Esophagus muscularis mucosa (tissue), 4 donors: ENCODE data around the gene RALY. TPM values are rescaled to one million over a fixed set of nuclear protein-coding genes. Genes with fewer than 3 reads are reported as not detected.
"Not testable (repeated sequence)": the region's sequence is repeated elsewhere in the genome, so short reads cannot be mapped to it uniquely, and the experiment has no call there.

Experiments
- DNase-seq: peaks from one replicate; pipeline ENCODE4 v3.0.0-alpha.2; 2017; ENCODE audit errors: extremely low spot score
- H3K27ac ChIP-seq, 4 donors: fragments of 200-600 bp; sonication (generic); replicated peaks in 1 of 4; 1 replicate in 3 of 4; 2 replicates in 1 of 4; pipeline ENCODE4 v1.5.1; 2016 to 2019; ENCODE audit warnings: mild to moderate bottlenecking in 1 of 4
- H3K27me3 ChIP-seq, 4 donors: fragments of 200-600 bp; sonication (generic); one replicate each; pipeline versions ENCODE4 v1.5.1 to v1.6.0; 2016 to 2019
- H3K36me3 ChIP-seq, 4 donors: fragments of 200-600 bp; sonication (generic); one replicate each; pipeline ENCODE4 v1.5.1; 2016 to 2019
- H3K4me1 ChIP-seq, 4 donors: fragments of 200-600 bp; sonication (generic); one replicate each; pipeline ENCODE4 v1.5.1; 2016 to 2019
- H3K4me3 ChIP-seq, 4 donors: fragments of 200-600 bp; sonication (generic); 1 replicate in 2 of 4; 2 replicates in 2 of 4; pipeline ENCODE4 v1.5.1; 2016 to 2019; ENCODE audit warnings: mild to moderate bottlenecking in 4 of 4, moderate library complexity in 1 of 4
- H3K9me3 ChIP-seq, 4 donors: fragments of 200-600 bp; sonication (generic); 1 replicate in 3 of 4; 2 replicates in 1 of 4; pipeline ENCODE4 v1.5.1; 2016 to 2019
- CTCF ChIP-seq, 3 experiments: fragments of 200-600 bp in 2 of 3; fragments of 450-650 bp in 1 of 3; sonication (generic) in 2 of 3; IDR thresholded peaks; one replicate each; pipeline ENCODE4 v1.5.1; 2017 to 2019; ENCODE audit warnings: antibody characterized with exemption in 3 of 3, mild to moderate bottlenecking in 2 of 3, moderate library complexity in 1 of 3
- EP300 ChIP-seq: sonication (generic); formaldehyde crosslinking; IDR thresholded peaks from one replicate; pipeline ENCODE4 v1.6.1; 2017; ENCODE audit warnings: antibody characterized with exemption
- POLR2A ChIP-seq: fragments of 450-650 bp; IDR thresholded peaks from one replicate; pipeline ENCODE4 v1.6.1; 2017; ENCODE audit warnings: antibody characterized with exemption, moderate library complexity, mild to moderate bottlenecking, low read depth
- POLR2AphosphoS5 ChIP-seq, 2 donors: sonication (generic); formaldehyde crosslinking; IDR thresholded peaks; one replicate each; pipeline ENCODE4 v1.6.1; 2017; ENCODE audit warnings: antibody characterized with exemption in 2 of 2
- WGBS: methylation state at CpG from one replicate; pipeline ENCODE4 v1.1.5; 2018; 5-methylcytosine and 5-hydroxymethylcytosine counted together
- intact Hi-C: fragments of 100-400 bp; cut with DNase I; formaldehyde crosslinking; loops from one replicate; pipeline ENCODE4 v1.15.1; 2023
- total RNA-seq, 4 donors: library from RNA; depleted of rRNA; stranded (reverse); fragments of >200 nt; gene quantifications; one replicate each; pipeline versions ENCODE4 v1.1.0 to v1.2.1, GENCODE V29; 2016

RALY gene
- total RNA-seq, 4 donors from 2014 or later, result 114 to 121 (median 117) TPM

DNA sequence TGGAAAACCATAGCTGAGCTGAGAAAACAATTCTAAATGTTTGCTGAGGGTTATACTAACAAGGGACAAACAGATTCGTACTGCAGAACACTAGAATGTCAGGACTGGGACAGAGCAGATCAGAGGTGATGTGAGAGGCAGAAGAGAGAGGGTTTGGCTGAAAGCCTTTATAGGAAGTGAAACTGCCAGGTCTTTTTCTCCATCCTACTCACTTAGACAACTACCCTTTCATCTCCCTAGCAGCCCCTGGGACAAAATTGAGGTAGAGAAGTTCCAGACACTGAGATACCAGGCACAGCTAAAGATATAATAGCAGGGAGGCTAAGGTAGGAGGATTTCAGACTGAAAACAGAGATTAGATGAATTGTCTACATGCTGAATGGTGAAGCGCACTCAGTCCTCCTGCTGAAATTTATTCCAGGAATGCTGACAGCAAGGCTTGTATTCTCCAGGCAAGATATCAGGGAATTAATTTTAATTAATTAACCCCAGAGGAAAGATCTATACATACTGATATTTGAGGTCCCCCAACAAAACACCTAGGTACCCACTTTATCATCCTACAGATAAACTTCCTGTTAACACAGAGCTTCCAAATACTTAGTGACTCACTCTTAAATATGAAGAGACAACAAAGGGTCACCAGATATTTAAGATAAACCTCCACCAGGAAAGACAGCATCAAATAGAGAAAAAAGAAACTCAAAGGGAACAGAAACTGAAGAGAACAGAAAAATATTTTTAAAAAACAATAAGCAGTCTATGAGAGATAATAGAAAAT lies 130.9 kb downstream of the RALY start:
- H3K4me3 ChIP-seq, result no peak overlapping the region
- 63% methylated on average over 2 of the region's 2 CpGs for WGBS
- TF ChIP-seq POLR2A (no peak), CTCF (IDR thresholded peaks at IDR 0.05) (no peak), POLR2AphosphoS5 (IDR thresholded peaks at IDR 0.05) (no peak), EP300 (no peak)
- no peaks in the 10 kb centered on the region for H3K27me3 ChIP-seq
- no peak for DNase-seq
- no peak overlapping the region for H3K27ac ChIP-seq
- intact Hi-C loops, result no loop called here
- no peaks in the 10 kb centered on the region for H3K36me3 ChIP-seq
- H3K9me3 ChIP-seq, result no peaks in the 10 kb centered on the region
- peaks cover 3 to 5% (median 4%) of the 10 kb centered on the region in 4 donors for H3K4me1 ChIP-seq

- peaks cover 3 to 5% (median 4%) of the 10 kb centered on the region in 4 donors for H3K4me1 ChIP-seq
- H3K4me3 ChIP-seq, result no peak overlapping the region
- H3K36me3 ChIP-seq, result no peaks in the 10 kb centered on the region
- intact Hi-C loops, result loop anchor here (2.0 kb wide), 1 partner anchor 195 kb away; no protein-coding TSS in a partner anchor
- peaks cover 0 to 4% (median 0%) of the 10 kb centered on the region in 4 donors for H3K27me3 ChIP-seq
- H3K27ac ChIP-seq, result no peak overlapping the region
- TF ChIP-seq POLR2A (no peak), EP300 (no peak), CTCF (IDR thresholded peaks at IDR 0.05) (no peak), POLR2AphosphoS5 (IDR thresholded peaks at IDR 0.05) (no peak)
- no peaks in the 10 kb centered on the region for H3K9me3 ChIP-seq
- 87% methylated on average over 10 of the region's 10 CpGs for WGBS
- no peak for DNase-seq
Measured at GRCh38 chr20:34127792-34128191, 134.1 kb downstream of the RALY start.

DNA sequence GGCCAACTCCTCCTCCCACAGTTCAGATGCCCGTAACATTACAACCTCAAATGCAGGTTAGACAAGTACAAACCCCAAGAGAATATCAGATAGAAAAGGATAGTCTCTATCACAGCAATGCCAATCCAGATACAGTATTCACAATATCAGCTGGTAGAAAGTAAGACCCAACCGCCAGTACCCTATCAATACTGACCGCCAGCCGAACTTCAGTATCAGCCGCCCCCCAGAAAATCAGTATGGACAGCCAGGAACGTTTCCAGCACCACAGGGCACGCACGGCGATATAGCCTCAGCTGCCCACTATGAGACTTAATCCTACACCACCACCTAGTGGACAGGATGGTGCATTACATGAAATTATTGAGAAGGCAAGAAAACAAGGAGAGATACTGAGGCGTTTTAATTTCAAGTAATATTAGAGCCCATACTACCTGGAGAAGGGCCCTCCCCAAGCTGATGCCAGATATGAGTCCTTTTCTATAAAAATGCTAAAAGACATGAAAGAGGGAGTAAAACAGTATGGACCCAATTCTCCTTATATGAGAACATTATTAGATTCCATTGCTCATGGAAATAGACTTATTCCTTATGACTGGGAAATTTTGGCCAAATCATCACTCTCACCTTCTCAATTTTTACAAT lies 135.9 kb downstream of the RALY start:
- Histone ChIP-seq H3K27ac (no peak overlapping the region), H3K36me3 (no peaks in the 10 kb centered on the region), H3K9me3 (no peaks in the 10 kb centered on the region), H3K4me1 (peaks cover 3 to 5% (median 4%) of the 10 kb centered on the region in 4 donors), H3K4me3 (peak overlapping the region in 1 of 4 donors; percentile 37), H3K27me3 (peaks cover 0 to 7% (median 0%) of the 10 kb centered on the region in 4 donors)
- WGBS, result under 1% methylated on average over 10 of the region's 10 CpGs
- intact Hi-C loops, result loop anchor here (2.0 kb wide), 2 partner anchors 197 to 267 kb away; no protein-coding TSS in a partner anchor
- TF ChIP-seq EP300, result no peak
- no peak for TF ChIP-seq POLR2AphosphoS5 (IDR thresholded peaks at IDR 0.05)
- TF ChIP-seq POLR2A, result no peak
- peak; percentile 85 to 87 (median 86) for TF ChIP-seq CTCF (IDR thresholded peaks at IDR 0.05)
- no peak for DNase-seq

DNA sequence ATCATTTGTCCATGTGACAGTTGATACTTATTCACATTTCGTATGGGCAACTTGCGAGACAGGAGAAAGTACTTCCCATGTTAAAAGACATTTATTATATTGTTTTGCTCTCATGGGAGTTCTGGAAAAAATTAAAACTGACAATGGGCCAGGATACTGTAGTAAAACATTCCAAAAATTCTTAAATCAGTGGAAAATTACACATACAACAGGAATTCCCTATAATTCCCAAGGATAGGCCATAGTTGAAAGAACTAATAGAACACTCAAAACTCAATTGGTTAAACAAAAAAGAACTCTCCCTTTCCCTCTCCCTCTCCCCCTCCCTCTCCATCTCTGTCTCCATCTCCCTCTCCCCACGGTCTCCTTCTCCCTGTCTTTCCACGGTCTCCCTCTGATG lies 137.8 kb downstream of the RALY start:
- Histone ChIP-seq H3K4me3 (no peak overlapping the region), H3K36me3 (no peaks in the 10 kb centered on the region), H3K9me3 (no peaks in the 10 kb centered on the region), H3K27ac (no peak overlapping the region), H3K4me1 (peaks cover 3 to 5% (median 4%) of the 10 kb centered on the region in 4 donors), H3K27me3 (peaks cover 0 to 7% (median 0%) of the 10 kb centered on the region in 4 donors)
- TF ChIP-seq POLR2AphosphoS5 (IDR thresholded peaks at IDR 0.05) (no peak), POLR2A (no peak), EP300 (no peak)
- DNase-seq, result no peak
- intact Hi-C loops, result loop anchor here (2.0 kb wide), 1 partner anchor 269 kb away; no protein-coding TSS in a partner anchor
- WGBS, result 71% methylated on average over 4 of the region's 4 CpGs

DNA sequence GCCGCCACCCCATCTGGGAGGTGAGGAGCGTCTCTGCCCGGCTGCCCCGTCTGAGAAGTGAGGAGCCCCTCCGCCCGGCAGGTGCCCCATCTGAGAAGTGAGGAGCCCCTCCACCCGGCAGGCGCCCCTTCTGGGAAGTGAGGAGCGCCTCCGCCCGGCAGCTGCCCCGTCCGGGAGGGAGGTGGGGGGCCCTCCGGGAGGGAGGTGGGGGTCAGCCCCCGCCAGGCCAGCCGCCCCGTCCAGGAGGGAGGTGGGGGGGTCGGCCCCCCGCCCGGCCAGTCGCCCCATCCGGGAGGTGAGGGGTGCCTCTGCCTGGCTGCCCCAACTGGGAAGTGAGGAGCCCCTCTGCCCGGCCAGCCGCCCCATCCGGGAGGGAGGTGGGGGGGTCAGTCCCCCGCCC lies 138.8 kb downstream of the RALY start:
- H3K4me1 ChIP-seq, H3K9me3 ChIP-seq, intact Hi-C loops, H3K27ac ChIP-seq, H3K4me3 ChIP-seq, H3K36me3 ChIP-seq, H3K27me3 ChIP-seq, DNase-seq: not testable (repeated sequence)
- 96% methylated on average over 4 of the region's 26 CpGs for WGBS

DNA sequence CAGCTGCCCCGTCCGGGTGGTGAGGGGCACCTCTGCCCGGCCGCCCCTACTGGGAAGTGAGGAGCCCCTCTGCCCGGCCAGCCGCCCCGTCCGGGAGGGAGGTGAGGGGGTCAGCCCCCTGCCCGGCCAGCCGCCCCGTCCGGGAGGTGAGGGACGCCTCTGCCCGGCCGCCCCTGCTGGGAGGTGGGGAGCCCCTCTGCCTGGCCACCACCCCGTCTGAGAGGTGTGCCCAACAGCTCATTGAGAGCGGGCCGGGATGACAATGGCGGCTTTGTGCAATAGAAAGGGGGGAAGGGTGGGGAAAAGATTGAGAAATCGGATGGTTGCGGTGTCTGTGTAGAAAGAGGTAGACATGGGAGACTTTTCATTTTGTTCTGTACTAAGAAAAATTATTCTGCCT lies 139.2 kb downstream of the RALY start:
- H3K9me3 ChIP-seq, H3K27ac ChIP-seq, intact Hi-C loops, DNase-seq, H3K36me3 ChIP-seq, H3K4me3 ChIP-seq, H3K4me1 ChIP-seq, H3K27me3 ChIP-seq: not testable (repeated sequence)
- WGBS, result 85% methylated on average over 12 of the region's 21 CpGs

DNA sequence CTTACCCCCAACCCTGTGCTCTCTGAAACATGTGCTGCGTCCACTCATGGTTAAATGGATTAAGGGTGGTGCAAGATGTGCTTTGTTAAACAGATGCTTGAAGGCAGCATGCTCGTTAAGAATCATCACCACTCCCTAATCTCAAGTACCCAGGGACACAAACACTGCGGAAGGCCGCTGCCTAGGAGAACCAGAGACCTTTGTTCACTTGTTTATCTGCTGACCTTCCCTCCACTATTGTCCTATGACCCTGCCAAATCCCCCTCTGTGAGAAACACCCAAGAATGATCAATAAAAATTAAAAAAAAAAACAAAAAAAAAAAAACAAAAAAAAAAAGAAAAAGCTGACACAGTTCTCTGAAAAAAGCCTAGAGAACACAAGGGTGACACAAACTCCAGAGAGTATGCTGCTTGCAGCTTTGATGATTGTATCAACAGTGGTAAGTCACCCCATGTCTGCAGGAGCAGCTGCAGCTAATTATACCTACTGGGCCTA lies 139.7 kb downstream of the RALY start:
- H3K36me3 ChIP-seq, H3K27ac ChIP-seq, H3K27me3 ChIP-seq, H3K4me1 ChIP-seq, DNase-seq, intact Hi-C loops, H3K4me3 ChIP-seq, H3K9me3 ChIP-seq: not testable (repeated sequence)
- 100% methylated on average over 1 of the region's 4 CpGs for WGBS
